ENCODE data around the gene CCL26.
"Not testable (repeated sequence)": the region's sequence is repeated elsewhere in the genome, so short reads cannot be mapped to it uniquely, and the experiment has no call there.

The CCL26 gene

DNA sequence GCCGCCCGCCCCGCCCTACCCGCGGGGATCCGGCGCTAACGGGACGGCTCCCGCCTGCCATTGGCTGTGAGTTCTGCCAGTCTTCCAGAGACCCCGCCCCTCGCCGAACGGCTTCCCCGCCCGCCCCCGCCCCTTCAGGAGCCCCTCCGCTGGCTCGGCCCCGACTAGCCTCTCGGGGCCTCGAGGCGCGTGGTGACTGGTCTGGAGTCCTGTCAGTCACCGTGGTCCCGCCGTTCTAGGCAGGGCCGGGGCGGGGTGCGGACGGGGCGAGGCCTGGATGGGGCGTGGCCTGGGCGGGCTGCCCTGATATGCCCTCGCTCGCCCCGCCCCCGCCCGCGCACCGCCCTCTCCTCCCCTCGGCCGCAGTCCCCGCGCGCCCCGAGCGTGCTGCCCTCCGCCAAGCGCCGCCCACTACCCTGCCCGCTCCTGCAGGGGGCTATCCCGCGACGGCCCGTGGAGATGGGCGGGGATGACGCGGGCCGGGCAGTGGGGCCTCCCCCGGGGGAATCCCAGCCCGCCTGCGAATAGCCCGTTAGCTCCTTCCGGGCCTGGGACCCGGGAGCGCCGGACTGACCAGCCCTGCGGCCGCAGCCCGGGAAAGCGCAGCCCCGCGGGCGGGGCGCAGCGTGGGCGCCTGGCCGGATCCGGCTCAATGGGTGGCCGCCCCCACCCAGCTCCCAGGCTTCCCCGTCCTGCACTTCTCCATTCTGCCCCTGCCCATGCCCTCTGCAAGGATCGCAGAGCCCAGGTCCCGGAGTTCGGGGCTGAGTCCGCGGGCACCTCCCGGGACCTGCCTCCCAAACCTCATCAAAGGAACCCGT, 32.8 kb downstream of the CCL26 start:
- peak; percentile 94 for DNase-seq (ENCODE audit: low read depth)

DNA sequence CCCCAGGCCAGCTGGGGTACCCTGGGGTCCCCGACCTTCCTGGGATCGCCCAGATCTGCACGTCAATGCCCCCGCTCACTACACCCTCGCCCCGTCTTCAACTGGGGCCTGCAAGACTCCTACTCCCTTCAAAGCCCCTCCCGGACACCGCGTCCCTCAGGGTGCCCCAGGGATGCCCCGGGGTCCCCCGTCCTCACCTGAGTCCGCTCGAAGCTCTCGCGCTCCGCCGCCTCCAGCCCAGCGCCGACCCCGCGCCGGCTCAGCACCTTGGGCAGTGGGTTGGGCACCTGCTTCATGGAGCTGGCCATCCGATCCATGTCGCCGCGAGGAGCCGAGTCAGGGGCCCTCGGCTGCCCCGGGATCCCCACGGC, 33.4 kb downstream of the CCL26 start, which contains the start of gene HIP1:
Gene HIP1 (minus strand): TSS at position 338 of the 371 bp plus-strand sequence. CDS start 21 bp downstream, at position 317.
- no peak for DNase-seq (ENCODE audit: low read depth)

DNA sequence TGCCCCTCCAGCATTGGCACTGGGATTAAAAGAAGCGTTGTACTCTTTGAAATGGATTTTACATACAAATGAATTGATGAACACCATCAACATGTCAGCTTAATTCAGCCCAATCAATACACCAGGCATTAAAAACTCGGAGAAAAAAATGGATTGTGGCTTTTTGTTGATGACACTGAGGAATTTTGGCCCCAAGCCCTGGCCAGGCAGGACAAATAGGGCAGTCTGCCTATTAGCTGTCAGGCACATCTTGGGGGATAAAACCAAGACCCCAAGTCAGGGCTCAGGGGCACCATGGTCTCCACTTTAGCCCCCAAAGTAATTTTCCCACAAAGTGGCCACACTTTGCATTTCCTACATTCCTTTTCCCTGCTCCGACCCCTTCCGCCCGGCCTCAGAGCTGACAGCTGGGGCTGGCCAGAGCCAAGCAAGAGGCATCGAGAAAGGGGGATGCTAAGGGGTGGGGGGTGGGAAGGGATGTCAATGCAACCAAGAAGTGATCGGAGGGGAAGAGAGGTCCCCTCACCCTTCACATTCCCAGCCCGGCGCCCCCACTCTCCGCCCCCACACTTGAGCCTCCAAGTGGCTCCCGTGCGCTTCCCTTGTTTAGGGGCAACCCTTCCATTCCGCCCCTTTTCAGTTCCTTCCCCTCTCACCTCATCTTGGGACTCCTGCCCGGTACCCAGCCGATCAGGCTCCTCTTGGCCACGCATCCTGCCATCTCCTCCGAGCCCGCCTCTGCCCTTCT, 34.0 kb downstream of the CCL26 start:
- DNase-seq (ENCODE audit: low read depth): no peak

DNA sequence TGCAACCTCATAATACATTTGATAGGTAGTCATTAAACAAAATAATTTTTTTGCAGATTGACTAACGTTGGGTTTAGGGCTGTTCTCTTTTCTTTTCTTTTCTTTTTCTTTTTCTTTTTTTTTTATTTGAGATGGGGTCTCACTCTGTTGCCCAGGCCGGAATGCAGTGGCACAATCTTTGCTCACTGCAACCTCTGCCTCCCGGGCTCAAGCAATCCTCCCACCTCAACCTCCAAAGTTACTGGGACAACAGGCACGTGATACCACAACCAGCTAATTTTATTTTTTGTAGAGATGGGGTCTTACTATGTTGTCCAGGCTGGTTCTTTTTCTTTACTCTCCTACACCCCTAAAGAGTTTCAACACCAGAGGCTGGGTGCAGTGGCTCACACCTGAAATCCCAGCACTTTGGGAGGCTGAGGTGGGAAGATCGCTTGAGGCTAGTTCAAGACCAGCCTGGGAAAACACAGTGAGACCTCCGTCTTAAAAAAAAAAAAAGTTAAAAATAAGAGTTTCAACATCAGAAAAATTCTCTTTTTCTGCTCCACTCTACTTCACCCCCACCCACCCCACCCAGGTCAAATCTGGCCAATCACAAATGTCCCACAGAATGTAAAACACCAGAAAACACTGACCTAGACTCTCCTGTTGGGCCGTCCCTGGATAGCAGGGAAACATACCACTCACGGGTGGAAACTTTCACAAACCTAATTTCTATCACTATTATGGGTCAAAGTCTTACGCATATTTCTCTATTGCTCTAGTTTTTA, 36.2 kb downstream of the CCL26 start:
- DNase-seq (ENCODE audit: low read depth): no peak

DNA sequence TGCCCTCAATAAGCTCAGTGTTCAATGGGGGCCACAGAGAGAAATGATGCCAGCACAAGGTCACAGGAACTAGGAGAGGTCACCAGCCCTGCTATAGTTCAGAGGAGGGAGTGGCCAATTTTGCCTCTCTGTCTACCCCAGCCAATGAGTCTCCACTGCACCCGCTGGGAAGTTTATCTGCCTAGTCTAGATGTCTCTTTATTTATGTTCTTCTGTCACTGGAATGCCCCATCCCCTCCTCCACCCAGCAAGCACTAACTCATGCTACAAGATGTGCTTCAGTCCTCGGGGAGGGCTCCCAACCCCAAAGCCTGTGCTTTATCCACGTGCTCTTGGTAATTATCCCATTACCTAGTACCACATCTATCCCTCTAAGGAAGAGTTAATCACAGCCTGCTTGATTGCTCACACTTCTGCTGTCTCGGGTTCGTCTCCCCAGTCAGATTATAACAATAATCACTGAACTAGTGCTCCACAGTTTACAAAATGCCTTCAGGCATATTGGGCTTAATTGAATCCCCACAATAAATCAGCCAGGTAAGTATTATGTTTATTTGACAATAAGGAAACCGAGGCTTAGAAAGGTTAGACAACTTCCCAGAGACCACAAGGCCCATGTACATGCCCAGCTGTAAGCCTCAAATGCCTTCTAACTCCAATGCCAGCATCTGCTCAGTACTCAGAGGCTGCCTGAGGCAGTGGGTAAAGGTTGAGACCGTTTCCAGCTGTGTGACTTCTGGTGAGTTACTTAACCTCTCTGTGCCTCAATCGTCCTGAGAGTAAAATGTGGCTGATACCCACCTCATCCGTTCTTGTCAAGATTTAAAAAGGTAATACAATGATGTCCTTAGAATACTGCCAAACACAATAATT, 37.2 kb downstream of the CCL26 start:
- no peak for DNase-seq (ENCODE audit: low read depth)

DNA sequence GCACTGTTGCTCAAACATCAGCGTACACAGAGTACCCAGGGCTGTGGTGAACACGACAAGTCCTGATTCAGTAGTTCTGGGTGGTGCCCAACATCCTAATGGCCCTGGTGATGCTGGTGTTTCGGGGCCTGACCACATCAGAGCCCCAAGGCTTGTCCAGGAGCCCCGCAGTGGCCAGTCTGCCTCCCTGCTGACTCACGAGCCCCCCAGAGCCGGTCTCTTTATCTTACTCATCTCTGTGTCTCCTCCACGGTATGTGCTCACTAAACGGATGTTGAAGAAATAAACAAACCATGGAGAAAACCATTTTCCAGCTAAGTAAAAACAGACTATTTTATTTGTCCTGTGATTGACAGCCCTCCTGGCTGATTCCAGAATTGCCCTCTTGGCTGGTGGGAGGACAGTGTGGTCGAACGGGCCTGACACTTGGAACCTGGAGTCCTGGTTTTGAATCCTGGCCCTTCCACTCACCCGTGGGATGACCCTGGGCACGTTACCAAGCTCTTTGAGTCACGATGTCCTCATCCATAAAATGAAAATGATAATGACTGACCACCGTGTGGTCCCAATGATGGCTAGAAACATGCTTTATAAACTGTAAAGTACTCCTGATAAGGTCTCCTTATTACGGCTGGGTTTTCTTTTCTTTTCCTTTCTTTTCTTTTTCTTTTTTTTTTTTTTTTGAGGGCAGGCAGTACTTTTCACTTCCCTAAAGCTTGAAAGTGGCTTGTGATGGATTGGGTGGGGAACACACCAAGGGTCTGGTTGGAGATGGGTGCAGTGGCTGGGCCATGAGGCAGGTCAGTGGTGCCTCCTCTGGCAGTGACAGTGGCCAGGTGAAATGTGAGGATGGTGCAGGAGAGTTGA, 39.0 kb downstream of the CCL26 start:
- no peak for DNase-seq (ENCODE audit: low read depth)

DNA sequence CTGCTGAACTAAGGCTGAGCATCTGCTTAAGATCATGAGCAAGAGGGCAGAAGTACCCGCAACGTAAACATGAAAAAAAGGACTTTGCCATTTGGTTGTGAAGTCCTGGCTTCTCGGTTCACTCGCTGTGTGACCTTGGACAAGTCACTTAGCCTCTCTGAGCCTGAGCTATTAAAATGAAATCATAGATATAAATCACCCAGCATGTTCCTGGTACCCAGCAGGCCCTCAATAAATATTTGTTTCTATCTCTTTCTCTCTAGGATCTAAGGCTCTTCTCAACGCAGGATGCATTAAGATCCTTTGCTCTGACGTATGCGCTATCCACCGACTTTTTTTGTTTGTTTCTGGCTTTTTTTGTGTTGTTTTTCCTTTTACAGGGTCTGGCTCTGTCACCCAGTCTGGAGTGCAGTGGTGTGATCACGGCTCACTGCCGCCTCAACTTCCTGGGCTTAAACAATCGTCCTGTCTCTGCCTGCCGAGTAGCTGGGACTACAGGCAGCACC, 39.9 kb downstream of the CCL26 start:
- DNase-seq (ENCODE audit: low read depth): no peak

DNA sequence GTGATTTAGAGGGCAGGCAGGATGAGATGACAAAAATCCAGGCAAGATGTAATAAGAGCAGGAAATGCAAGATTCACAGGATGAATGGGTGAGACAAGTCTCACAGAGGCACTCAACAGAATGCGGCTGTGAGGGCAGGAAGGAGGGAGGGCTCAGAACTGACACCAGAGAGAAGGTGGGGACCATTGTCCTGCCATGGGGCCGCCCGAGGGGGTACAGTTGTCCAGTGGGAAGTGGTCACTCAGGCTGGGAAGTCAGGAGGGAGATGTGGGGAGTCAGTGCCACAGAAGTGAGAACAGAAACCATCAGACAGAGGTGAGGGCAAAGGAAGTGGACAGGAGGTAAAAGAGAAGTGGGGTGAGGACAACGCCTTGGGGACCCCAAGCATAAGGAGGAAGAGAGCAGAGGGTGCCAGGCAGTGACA, 42.1 kb downstream of the CCL26 start:
- no peak for DNase-seq (ENCODE audit: low read depth)

DNA sequence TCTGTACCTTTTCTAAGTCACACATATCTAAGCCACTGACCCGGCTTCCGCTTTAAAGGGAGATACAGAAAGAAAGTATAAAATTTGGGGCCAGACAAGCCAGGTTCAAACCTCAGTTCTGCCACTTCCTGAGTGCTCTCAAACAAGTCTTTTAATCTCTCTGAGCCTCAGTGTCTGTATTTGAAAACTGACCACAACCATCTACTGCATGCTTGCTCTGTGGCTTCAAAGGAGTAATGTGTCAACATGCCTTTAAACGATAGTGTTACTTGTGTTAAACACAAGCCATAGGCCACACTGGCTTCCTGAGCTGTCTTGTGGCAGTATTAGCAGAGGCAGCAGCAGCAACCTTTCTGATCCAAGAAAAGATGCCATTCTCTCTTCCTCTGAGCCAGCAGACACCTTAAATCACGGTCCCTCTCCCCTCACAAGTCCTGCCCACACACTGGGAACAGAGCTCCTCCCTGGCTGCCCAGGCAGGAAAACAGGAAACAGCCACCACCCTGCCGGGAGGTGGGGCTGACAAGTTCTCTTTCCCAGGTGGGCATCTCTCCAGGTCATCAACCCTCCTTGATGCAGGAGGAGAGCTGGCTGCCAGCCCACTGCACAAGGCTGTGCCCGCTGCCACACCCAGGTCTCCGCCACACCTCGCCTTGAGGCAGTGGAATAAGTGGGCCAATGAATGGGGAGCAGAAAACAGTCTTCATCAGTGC, 44.0 kb downstream of the CCL26 start:
- DNase-seq (ENCODE audit: low read depth): no peak

DNA sequence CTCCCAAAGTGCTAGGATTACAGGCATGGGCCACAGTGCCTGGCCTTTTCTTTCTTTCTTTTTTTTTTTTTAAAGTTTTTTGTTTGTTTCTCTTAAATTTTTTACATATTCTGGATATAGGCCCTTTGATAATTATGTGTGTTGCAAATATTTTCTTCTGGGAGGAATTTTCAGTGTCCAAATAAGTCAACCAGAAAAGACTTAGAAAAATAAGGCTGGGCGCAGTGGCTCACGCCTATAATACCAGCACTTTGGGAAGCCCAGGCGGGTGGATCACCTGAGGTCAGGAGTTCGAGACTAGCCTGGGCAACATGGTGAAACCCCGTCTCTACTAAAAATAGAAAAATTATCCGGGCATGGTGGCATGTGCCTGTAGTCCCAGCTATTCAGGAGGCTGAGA, 44.7 kb downstream of the CCL26 start:
- DNase-seq (ENCODE audit: low read depth): not testable (repeated sequence)

DNA sequence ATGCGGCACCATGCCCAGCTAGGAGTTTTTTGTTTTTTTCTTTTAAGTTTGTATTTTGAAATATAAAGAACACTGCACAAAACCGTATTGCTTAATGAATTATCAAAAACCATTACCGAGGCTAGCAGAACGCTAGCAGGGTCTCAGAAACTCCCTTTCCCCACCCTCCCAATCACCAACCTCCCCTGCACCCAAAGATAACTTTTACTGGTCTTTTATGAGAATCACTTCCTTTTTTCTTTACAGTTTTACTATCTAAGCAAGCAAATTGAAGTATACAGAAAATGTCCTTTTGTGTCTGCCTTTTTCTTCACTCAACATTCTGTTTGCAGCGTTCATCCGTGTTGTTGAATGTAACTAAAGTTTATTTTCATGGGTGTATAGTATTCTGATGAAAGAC, 46.7 kb downstream of the CCL26 start:
- no peak for DNase-seq (ENCODE audit: low read depth)

DNA sequence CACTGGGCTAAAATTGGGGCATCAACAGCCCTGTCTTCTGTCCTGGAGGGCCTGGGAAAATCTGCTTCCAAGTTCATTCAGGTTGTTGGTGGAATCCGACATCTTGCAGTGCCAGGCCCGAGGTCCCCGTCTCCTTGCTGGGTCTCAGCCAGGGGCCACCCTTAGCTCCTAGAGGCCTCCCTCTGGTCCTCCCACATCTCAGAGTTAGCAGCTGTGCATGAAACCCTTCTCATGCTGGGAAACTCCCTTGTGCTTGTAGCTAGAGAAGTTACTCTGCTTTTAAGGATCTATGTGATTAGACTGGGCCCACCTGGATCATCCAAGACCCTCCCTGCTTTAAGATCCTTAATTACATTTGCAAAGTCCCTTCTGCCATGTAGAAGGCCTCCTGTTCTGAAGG, 48.6 kb downstream of the CCL26 start:
- no peak for DNase-seq (ENCODE audit: low read depth)

DNA sequence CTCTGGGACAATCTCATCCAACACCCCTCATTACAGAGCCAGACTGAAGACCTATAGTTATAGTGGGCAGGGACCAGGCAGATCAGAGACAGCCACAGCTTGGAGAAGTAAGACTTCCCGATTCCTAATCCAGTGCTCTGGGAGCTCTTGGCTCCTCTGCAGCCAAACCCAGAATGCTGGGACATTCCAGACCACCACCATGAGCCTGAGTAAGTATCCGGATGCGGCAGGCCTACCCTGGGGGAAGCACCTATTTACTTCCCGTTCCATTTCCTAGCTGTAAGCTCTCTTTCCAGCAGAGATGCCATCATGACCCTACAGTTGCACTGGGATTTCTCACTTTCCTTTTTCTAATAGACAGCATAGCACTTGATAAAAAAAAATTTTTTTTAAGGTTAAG, 49.6 kb downstream of the CCL26 start:
- DNase-seq (ENCODE audit: low read depth): no peak

DNA sequence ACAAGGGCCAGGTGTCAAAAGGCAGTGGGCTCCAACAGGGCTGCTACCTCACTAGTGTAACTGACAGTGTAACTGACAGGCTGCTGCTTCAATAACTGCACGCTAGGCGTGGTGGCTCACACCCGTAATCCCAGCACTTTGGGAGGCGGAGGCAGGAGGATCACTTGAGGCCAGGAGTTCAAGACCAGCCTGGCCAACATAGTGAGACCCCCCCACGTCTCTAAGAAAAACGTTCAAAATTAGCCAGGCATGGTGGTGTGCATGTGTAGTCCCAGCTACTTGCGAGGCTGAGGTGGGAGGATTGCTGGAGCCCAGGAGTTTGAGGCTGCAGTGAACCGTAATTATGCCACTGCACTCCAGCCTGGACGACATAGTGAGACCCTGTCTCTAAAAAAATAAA, 50.1 kb downstream of the CCL26 start:
- DNase-seq (ENCODE audit: low read depth): not testable (repeated sequence)

DNA sequence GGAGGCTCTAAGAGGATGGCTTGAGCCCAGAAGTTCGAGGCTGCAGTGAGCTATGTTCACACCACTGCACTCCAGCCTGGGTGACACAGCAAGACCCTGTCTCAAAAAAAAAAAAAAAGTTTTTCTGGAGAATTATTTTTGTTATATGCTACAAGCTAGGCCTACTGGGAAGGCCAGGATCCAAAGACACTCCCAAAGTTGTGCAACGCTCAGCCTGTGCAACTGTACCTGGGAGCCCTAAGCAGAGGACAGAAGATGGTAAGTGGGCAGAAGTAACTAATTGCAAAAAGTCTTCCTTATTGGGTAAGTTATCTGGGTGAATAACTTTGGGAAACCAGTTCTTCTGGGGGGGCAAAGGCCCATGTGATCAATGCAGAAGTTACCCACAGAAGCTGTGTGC, 50.6 kb downstream of the CCL26 start:
- DNase-seq (ENCODE audit: low read depth): no peak

DNA sequence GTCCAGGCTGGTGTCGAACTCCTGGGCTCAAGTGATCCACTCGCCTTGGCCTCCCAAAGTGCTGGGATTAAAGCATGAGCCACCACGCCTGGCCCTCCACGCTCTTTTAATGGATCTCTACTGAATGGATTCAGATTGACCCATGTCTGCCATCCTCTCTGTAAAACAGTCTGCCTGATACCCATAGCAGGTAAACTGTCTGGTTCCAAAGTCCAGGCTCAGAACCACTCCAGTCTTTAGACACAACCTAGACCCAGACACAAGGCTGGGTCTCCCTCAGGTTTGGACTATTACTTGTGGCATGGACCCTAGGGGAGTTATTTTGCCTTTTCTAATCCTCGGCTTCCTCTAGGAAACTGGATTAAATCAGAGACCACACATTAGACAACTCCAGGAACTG, 52.4 kb downstream of the CCL26 start:
- DNase-seq (ENCODE audit: low read depth): no peak
